HCT116 (cell line): ENCODE results near the gene ADGRF4. TPM values are rescaled to one million over a fixed set of nuclear protein-coding genes. Genes with fewer than 3 reads are reported as not detected.

Experiments used
- ATAC-seq: fragments of 200-7000 bp; cut with Tn5 transposase; 2 replicates; pipeline ENCODE4 v1.9.1; 2020; ENCODE audit warnings: mild to moderate bottlenecking, moderate library complexity
- BruUV-seq: library from RNA; stranded (reverse); fragments of 400-500 nt; replicated peaks from 2 replicates; lab custom pipeline; 2021; lab: Mats Ljungman, UMichigan
- CTCF ChIA-PET: fragments of 300-600 bp; sonication (Branson Sonifier 250); formaldehyde crosslinking; loops from one replicate; lab custom pipeline; 2021; ENCODE audit warnings: antibody characterized with exemption; lab: Charles Lee
- POLR2A ChIA-PET: fragments of 300-600, 350-600 bp; sonication (Branson Sonifier 250); formaldehyde crosslinking; loops from one replicate; lab custom pipeline; 2021; ENCODE audit warnings: antibody characterized with exemption; lab: Charles Lee
- RAD21 ChIA-PET, 2 experiments: fragments of 300-600 bp; sonication (Branson Sonifier 250); formaldehyde crosslinking; loops; one replicate each; lab custom pipeline; 2023; ENCODE audit warnings: low total read pairs in 2 of 2; ENCODE audit not compliant: uncharacterized antibody in 2 of 2, unreplicated experiment in 2 of 2, low non-redundant PET in 1 of 2; lab: Charles Lee
- DNase-seq: peaks from one replicate; pipeline ENCODE4 v3.0.0-alpha.2; 2010; ENCODE audit warnings: low read depth, low spot score
- H2AFZ ChIP-seq: fragments of 200-600 bp; shearing (Covaris generic), sonication (generic); 2 replicates; pipeline ENCODE4 v1.6.1; 2017; ENCODE audit warnings: low read depth, mixed run types, mixed read lengths, antibody characterized with exemption, low read length; ENCODE audit not compliant: poor library complexity, severe bottlenecking
- H3K27ac ChIP-seq: 2 replicates; pipeline ENCODE4 v1.5.1; 2012; ENCODE audit warnings: low read depth, low read length
- H3K27me3 ChIP-seq: fragments of 200-600 bp; sonication (generic); 2 replicates; pipeline ENCODE4 v1.6.1; 2016; ENCODE audit warnings: mixed run types, low read length, mixed read lengths; ENCODE audit not compliant: insufficient read depth
- H3K36me3 ChIP-seq, 2 experiments: fragments of 200-500 bp in 1 of 2; fragments of 200-600 bp in 1 of 2; sonication (Bioruptor generic) in 1 of 2; sonication (generic) in 1 of 2; 2 replicates each; pipeline versions ENCODE4 v1.5.1 to v1.6.1; 2014 to 2016; ENCODE audit warnings: low read length in 2 of 2, inconsistent platforms in 1 of 2, mixed read lengths in 1 of 2, mixed run types in 1 of 2; ENCODE audit not compliant: insufficient read depth in 2 of 2, control insufficient read depth in 1 of 2
- H3K4me1 ChIP-seq, 2 experiments: fragments of 200-600 bp in 1 of 2; sonication (generic) in 1 of 2; 2 replicates each; pipeline versions ENCODE4 v1.5.1 to v1.6.1; 2012 to 2017; ENCODE audit warnings: low read length in 2 of 2, inconsistent platforms in 1 of 2, mild to moderate bottlenecking in 1 of 2, mixed read lengths in 1 of 2, mixed run types in 1 of 2, moderate library complexity in 1 of 2; ENCODE audit not compliant: insufficient read depth in 2 of 2, control insufficient read depth in 1 of 2
- H3K4me2 ChIP-seq: fragments of 200-600 bp; sonication (generic); 2 replicates; pipeline ENCODE4 v1.6.1; 2017; ENCODE audit warnings: mixed run types, low read length, mixed read lengths
- H3K4me3 ChIP-seq, 2 experiments: fragments of 200-600 bp in 1 of 2; sonication (generic) in 1 of 2; replicated peaks in 1 of 2; 2 replicates each; pipeline ENCODE4 v1.5.1; 2011 to 2016; ENCODE audit warnings: low read length in 2 of 2, control low read depth in 1 of 2, low read depth in 1 of 2, mild to moderate bottlenecking in 1 of 2, mixed read lengths in 1 of 2, mixed run types in 1 of 2
- H3K79me2 ChIP-seq: fragments of 200-600 bp; sonication (generic); 2 replicates; pipeline ENCODE4 v1.6.1; 2017; ENCODE audit warnings: mild to moderate bottlenecking, mixed run types, low read length, moderate library complexity, mixed read lengths; ENCODE audit not compliant: insufficient read depth
- H3K9ac ChIP-seq: fragments of 200-600 bp; sonication (generic); 2 replicates; pipeline ENCODE4 v1.6.1; 2016; ENCODE audit warnings: low read length, mixed read lengths
- H3K9me2 ChIP-seq: fragments of 200-600 bp; sonication (generic), shearing (Covaris generic); 2 replicates; pipeline ENCODE4 v1.6.1; 2017; ENCODE audit warnings: mixed run types, mild to moderate bottlenecking, moderate library complexity; ENCODE audit not compliant: insufficient read depth
- H3K9me3 ChIP-seq, 2 experiments: fragments of 200-500 bp in 1 of 2; fragments of 200-600 bp in 1 of 2; sonication (Bioruptor generic) in 1 of 2; sonication (generic) in 1 of 2; 2 replicates each; pipeline ENCODE4 v1.6.1; 2014 to 2017; ENCODE audit warnings: low read length in 2 of 2, mixed read lengths in 2 of 2, inconsistent platforms in 1 of 2, low read depth in 1 of 2, mild to moderate bottlenecking in 1 of 2, mixed run types in 1 of 2, moderate library complexity in 1 of 2; ENCODE audit not compliant: control insufficient read depth in 1 of 2, insufficient read depth in 1 of 2
- H4K20me1 ChIP-seq: fragments of 200-600 bp; sonication (generic), shearing (Covaris generic); 2 replicates; pipeline ENCODE4 v1.6.1; 2017; ENCODE audit warnings: mixed run types, mild to moderate bottlenecking, moderate library complexity; ENCODE audit not compliant: insufficient read depth
- EGR1 ChIP-seq: IDR thresholded peaks from 2 replicates; pipeline ENCODE4 v1.6.1; 2012; ENCODE audit warnings: low read depth
- FOSL1 ChIP-seq: IDR thresholded peaks from 2 replicates; pipeline ENCODE4 v1.6.1; 2012; ENCODE audit warnings: low read depth
- POLR2AphosphoS5 ChIP-seq: IDR thresholded peaks from 2 replicates; pipeline ENCODE4 v1.6.1; 2011; ENCODE audit warnings: mild to moderate bottlenecking, low read depth, low read length, moderate library complexity
- RAD21 ChIP-seq: IDR thresholded peaks from 2 replicates; pipeline ENCODE4 v1.6.1; 2012; ENCODE audit warnings: low read depth, mild to moderate bottlenecking
- SIN3A ChIP-seq: IDR thresholded peaks from 2 replicates; pipeline ENCODE4 v1.6.1; 2012; ENCODE audit warnings: low read depth
- SP1 ChIP-seq: IDR thresholded peaks from 2 replicates; pipeline ENCODE4 v1.6.1; 2012; ENCODE audit warnings: low read depth
- YY1 ChIP-seq: IDR thresholded peaks from 2 replicates; pipeline ENCODE4 v1.6.1; 2011; ENCODE audit warnings: low read length, low read depth, moderate library complexity, mild to moderate bottlenecking; ENCODE audit not compliant: insufficient replicate concordance; ENCODE audit errors: extremely low read depth
- intact Hi-C: fragments of 100-400 bp; cut with micrococcal nuclease; formaldehyde crosslinking; loops from 2 replicates; pipeline ENCODE4 v1.10.0; 2022
- total RNA-seq: library from RNA; stranded (reverse); gene quantifications from one replicate; pipeline ENCODE4 v1.2.1, GENCODE V29; 2021; ENCODE audit not compliant: unreplicated experiment
- TF ChIP-seq, protein P1 (sequence below), 3 experiments: fragments of 200-600 bp in 1 of 3; sonication (generic) in 1 of 3; IDR thresholded peaks in 2 of 3; conservative IDR thresholded peaks in 1 of 3; 2 replicates each; pipeline ENCODE4 v1.5.1; 2012 to 2017; ENCODE audit warnings: low read depth in 2 of 3, low read length in 2 of 3, antibody characterized with exemption in 1 of 3, borderline replicate concordance in 1 of 3, control low read depth in 1 of 3, mild to moderate bottlenecking in 1 of 3, mixed read lengths in 1 of 3, mixed run types in 1 of 3, moderate library complexity in 1 of 3; ENCODE audit not compliant: insufficient read depth in 1 of 3
- TF ChIP-seq, protein P2 (sequence below): IDR thresholded peaks from 2 replicates; pipeline ENCODE4 v1.6.1; 2012
- TF ChIP-seq, protein P3 (sequence below): IDR thresholded peaks from 2 replicates; pipeline ENCODE4 v1.6.1; 2012; ENCODE audit warnings: low read depth

The ADGRF4 gene
- total RNA-seq, 1 experiment from 2014 or later: not detected

DNA sequence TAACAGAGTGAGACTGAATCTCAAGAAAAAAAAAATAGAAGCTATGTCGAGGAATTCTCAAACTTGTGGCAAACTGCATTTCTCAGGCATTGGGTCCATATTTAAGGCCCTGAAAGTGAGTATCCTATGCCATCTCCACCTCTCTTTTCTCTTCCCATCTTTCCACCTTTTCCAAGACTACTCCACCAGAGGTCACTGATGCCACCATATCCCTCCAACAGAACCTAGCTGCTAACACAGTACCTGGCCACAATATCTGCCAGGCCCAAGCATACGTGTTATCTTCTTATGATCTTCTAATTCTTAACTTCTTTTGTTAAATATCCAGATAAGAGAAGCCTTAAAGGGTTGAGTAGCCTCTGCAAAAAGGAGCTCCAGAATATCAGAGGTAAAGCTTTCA lies 8.2 kb upstream of the ADGRF4 start:
- intact Hi-C loops: no loop called here
- Histone ChIP-seq H2AFZ (no peak overlapping the region), H3K4me3 (no peak overlapping the region), H3K9ac (no peak overlapping the region), H3K79me2 (no peaks in the 10 kb centered on the region), H3K4me1 (no peaks in the 10 kb centered on the region), H3K27me3 (no peaks in the 10 kb centered on the region), H3K27ac (no peak overlapping the region), H3K36me3 (no peaks in the 10 kb centered on the region), H3K9me3 (no peaks in the 10 kb centered on the region), H3K9me2 (no peaks in the 10 kb centered on the region; the same call in 1 of the 2 replicates), H4K20me1 (no peaks in the 10 kb centered on the region), H3K4me2 (no peak overlapping the region)
- ATAC-seq: peak; percentile 47; the same call in 1 of the 2 replicates
- ChIA-PET RAD21 (interaction anchor here in 1 of 2 experiments (0.8 kb wide), 1 partner anchor 44 kb away, joined by 3 read pairs; no protein-coding TSS in a partner anchor), POLR2A (no interaction called here), CTCF (interaction anchor here (1.0 to 1.3 kb wide), 3 partner anchors 9 to 277 kb away, joined by 3 to 5 read pairs (median 3); no protein-coding TSS in a partner anchor)
- no TSS peak for BruUV-seq
- no peak for DNase-seq
- TF ChIP-seq, protein P1, sequence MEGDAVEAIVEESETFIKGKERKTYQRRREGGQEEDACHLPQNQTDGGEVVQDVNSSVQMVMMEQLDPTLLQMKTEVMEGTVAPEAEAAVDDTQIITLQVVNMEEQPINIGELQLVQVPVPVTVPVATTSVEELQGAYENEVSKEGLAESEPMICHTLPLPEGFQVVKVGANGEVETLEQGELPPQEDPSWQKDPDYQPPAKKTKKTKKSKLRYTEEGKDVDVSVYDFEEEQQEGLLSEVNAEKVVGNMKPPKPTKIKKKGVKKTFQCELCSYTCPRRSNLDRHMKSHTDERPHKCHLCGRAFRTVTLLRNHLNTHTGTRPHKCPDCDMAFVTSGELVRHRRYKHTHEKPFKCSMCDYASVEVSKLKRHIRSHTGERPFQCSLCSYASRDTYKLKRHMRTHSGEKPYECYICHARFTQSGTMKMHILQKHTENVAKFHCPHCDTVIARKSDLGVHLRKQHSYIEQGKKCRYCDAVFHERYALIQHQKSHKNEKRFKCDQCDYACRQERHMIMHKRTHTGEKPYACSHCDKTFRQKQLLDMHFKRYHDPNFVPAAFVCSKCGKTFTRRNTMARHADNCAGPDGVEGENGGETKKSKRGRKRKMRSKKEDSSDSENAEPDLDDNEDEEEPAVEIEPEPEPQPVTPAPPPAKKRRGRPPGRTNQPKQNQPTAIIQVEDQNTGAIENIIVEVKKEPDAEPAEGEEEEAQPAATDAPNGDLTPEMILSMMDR (IDR thresholded peaks at IDR 0.05 in 2 of 3, conservative IDR thresholded peaks at IDR 0.05 in 1 of 3; ENCODE audit: borderline replicate concordance in 1 of 3, insufficient read depth in 1 of 3, low read depth in 2 of 3, low read length in 2 of 3): peak in 1 of 3 experiments; percentile 6; a peak in 1 of 6 replicates
- TF ChIP-seq RAD21 (peak; percentile 37; the same call in 1 of the 2 replicates), YY1 (no peak)

DNA sequence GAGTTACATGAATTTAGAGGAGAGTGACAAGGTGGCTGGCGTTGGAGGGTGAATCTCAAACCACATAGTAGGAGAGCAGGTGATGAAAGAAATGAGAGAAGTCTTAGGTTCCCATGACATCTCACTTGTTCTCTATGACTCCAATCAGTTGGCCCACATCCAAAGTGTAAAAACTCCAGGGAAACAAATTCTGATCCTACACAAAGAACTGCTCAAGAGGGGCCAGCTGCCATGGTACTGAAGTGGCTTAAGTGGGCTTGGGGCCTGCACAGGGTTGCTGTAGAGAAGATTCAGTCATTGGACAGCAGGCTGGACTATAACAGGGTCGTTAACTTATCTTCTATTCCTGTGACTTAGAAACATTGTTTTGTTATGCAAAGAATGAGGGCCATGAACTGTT lies 7.6 kb upstream of the ADGRF4 start:
- RAD21 ChIA-PET: interaction anchor here in 1 of 2 experiments (0.8 kb wide), 1 partner anchor 43 kb away, joined by 3 read pairs; no protein-coding TSS in a partner anchor
- POLR2A ChIA-PET: no interaction called here
- BruUV-seq: no TSS peak
- TF ChIP-seq, protein P1 (IDR thresholded peaks at IDR 0.05 in 2 of 3, conservative IDR thresholded peaks at IDR 0.05 in 1 of 3; ENCODE audit: borderline replicate concordance in 1 of 3, insufficient read depth in 1 of 3, low read depth in 2 of 3, low read length in 2 of 3): no peak
- no peak for TF ChIP-seq POLR2AphosphoS5
- TF ChIP-seq FOSL1: no peak
- TF ChIP-seq SP1: no peak
- no peak for TF ChIP-seq EGR1
- no peak for TF ChIP-seq YY1
- TF ChIP-seq SIN3A: no peak
- TF ChIP-seq, protein P2, sequence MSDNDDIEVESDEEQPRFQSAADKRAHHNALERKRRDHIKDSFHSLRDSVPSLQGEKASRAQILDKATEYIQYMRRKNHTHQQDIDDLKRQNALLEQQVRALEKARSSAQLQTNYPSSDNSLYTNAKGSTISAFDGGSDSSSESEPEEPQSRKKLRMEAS: no peak
- TF ChIP-seq, protein P3, sequence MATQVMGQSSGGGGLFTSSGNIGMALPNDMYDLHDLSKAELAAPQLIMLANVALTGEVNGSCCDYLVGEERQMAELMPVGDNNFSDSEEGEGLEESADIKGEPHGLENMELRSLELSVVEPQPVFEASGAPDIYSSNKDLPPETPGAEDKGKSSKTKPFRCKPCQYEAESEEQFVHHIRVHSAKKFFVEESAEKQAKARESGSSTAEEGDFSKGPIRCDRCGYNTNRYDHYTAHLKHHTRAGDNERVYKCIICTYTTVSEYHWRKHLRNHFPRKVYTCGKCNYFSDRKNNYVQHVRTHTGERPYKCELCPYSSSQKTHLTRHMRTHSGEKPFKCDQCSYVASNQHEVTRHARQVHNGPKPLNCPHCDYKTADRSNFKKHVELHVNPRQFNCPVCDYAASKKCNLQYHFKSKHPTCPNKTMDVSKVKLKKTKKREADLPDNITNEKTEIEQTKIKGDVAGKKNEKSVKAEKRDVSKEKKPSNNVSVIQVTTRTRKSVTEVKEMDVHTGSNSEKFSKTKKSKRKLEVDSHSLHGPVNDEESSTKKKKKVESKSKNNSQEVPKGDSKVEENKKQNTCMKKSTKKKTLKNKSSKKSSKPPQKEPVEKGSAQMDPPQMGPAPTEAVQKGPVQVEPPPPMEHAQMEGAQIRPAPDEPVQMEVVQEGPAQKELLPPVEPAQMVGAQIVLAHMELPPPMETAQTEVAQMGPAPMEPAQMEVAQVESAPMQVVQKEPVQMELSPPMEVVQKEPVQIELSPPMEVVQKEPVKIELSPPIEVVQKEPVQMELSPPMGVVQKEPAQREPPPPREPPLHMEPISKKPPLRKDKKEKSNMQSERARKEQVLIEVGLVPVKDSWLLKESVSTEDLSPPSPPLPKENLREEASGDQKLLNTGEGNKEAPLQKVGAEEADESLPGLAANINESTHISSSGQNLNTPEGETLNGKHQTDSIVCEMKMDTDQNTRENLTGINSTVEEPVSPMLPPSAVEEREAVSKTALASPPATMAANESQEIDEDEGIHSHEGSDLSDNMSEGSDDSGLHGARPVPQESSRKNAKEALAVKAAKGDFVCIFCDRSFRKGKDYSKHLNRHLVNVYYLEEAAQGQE: no peak

More for the DNA sequence above, 7.6 kb upstream of the ADGRF4 start:
- H3K79me2 ChIP-seq: no peaks in the 10 kb centered on the region
- no peaks in the 10 kb centered on the region; the same call in 1 of the 2 replicates for H3K9me2 ChIP-seq
- no peaks in the 10 kb centered on the region for H3K27me3 ChIP-seq
- no peaks in the 10 kb centered on the region for H3K4me1 ChIP-seq
- no peak for ATAC-seq
- CTCF ChIA-PET: interaction anchor here (1.0 kb wide), 2 partner anchors 44 to 278 kb away, joined by 3 to 5 read pairs; no protein-coding TSS in a partner anchor
- no peak overlapping the region for H2AFZ ChIP-seq
- no peak overlapping the region for H3K4me3 ChIP-seq
- no peak overlapping the region for H3K27ac ChIP-seq
- intact Hi-C loops: no loop called here
- no peak overlapping the region for H3K4me2 ChIP-seq
- H3K36me3 ChIP-seq: no peaks in the 10 kb centered on the region
- no peak for DNase-seq
- H3K9ac ChIP-seq: no peak overlapping the region
- H3K9me3 ChIP-seq: no peaks in the 10 kb centered on the region
- H4K20me1 ChIP-seq: no peaks in the 10 kb centered on the region
